ENCODE measurements around the gene INPP4A.
"Not testable (repeated sequence)": the region's sequence is repeated elsewhere in the genome, so short reads cannot be mapped to it uniquely, and the experiment has no call there.

INPP4A gene
- total RNA-seq = 9.6 to 87.8 (median 65.2) reads per million in 18 experiments

GRCh38 chr2:98444436-98445176 lies at the start of gene INPP4A:
INPP4A (plus strand) TSS chr2:98444858; CDS start chr2:98520049, 75,191 bp downstream.
- peak; percentile 57 to 78 for DNase-seq

- DNase-seq = no peak
Observed at GRCh38 chr2:98395977-98396376, 48.7 kb upstream of the INPP4A start.

GRCh38 chr2:98396745-98397355 lies 47.8 kb upstream of the INPP4A start:
- DNase-seq = no peak

- no peak for DNase-seq
Observed at GRCh38 chr2:98399140-98399539, 45.5 kb upstream of the INPP4A start.

DNA sequence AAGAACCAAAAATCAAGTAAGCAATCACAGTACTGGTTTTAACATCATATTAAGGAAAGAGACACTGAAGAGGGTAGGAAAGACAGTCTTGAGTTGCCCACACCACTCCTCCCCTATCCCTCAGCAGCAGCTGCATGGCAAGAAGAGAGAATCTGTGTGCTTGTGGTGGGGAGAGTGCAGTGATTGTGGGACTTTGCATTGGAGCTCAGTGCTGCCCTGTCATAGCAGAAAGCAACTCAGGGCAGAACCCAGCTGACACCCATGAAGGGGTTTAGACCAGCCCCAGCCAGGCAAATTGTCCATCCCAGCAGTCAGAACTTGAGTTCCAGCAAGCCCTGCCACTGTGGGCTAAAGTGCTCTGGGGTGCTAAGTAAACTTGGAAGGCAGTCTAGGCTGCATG lies 40.8 kb upstream of the INPP4A start:
- DNase-seq = no peak

GRCh38 chr2:98404556-98405250 lies 40.0 kb upstream of the INPP4A start:
- no peak for DNase-seq

DNA sequence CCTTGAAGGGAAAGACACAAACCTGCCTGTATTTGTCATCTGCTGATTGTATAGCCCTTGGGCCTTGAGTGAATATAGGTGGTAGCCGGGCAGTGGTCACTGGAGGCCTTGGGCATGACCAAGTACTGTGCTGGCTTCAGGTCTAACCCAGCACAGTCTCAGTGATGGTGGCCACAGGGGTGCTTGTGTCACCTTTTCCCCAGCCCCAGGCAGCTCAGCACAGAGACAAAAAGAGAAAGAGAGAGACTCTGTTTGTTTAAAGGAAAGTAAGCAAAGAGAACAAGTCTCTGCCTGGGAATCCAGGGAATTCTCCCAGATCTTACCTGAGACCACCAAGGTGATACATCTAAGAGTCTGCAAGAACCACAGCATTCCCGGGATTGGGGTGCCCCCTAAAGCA lies 39.4 kb upstream of the INPP4A start:
- DNase-seq = no peak

- DNase-seq = no peak
Observed at GRCh38 chr2:98408155-98408554, 36.5 kb upstream of the INPP4A start.

GRCh38 chr2:98412751-98413458 lies 31.8 kb upstream of the INPP4A start:
- peak; percentile 80 to 87 for DNase-seq

GRCh38 chr2:98414246-98414645 lies 30.4 kb upstream of the INPP4A start:
- not testable (repeated sequence) for DNase-seq

DNA sequence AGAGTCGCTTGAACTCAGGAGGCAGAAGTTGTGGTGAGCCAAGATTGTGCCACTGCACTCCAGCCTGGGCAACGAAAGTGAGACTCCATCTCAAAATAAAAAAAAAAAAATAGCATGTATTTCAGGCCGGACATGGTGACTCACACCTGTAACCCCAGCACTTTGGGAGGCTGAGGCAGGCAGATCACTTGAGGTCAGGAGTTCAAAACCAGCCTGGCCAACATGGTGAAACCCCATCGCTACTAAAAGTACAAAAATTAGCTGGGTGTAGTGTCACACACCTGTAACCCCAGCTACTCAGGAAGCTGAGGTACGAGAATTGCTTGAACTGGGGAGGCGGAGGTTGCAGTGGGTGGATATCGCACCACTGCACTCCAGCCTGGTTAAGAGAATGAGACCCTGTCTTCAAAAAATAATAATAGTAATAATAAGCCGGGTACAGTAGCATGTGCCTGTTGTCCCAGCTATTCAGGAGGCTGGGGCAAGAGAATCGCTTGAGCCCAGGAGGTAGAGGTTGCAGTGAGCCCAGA lies 28.9 kb upstream of the INPP4A start:
- DNase-seq = not testable (repeated sequence)

- no peak for DNase-seq
Observed at GRCh38 chr2:98416383-98417159, 28.1 kb upstream of the INPP4A start.

DNA sequence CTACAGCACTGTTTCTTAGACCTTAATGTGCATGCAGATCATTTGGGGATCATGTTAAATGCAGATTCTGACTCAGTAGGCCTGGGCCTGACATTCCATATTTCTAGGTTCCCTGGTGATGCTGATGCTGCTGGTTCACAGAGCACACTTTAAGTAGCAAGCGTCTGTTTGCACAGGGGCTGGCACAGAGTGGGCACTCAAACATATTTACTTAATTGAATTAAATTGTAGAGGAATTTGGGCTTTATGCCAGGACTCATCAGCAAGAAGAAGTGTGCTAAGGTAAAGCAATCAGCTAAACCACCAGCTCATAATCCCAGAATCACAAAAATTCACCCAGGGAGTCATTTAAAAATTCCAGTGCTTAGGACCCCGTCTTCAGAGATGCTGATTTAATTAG lies 25.1 kb upstream of the INPP4A start:
- no peak for DNase-seq

DNA sequence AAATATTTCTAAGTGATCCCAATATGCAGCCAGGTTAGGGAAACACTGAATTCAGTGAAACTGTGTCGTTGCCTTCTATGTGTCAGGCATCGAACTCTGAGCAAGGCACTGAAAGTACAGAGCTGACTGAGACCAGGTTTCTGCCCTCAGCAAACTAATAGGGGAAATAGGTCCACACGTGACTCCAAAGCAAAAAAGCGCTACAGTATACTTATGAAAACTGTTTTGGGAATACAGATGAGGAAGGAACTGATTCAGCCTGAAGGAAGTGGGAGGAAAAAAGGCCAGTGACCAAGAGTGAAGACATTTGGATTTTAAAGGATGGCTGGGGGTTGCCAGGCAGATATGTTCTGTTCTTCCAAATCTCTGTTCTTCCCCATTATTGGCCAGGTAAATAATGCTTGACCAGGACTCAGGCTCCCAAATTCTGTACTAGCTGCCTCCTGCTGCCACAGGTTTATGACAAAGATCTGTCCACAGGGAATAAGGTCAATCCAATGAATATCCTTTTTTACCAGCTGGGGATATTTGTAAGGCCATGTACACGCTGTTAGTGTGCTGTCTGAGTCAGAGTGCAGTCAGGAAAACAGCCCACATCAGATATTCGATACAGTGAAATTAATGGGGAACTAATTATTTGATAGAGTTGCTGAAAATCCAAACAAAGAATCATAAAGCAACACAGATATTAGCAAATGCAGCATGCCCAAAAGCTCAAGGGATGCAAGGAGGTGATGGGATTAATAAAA lies 24.5 kb upstream of the INPP4A start:
- DNase-seq = peak in 1 of 2 donors; percentile 46

- no peak for DNase-seq
Observed at GRCh38 chr2:98422449-98422848, 22.2 kb upstream of the INPP4A start.

DNA sequence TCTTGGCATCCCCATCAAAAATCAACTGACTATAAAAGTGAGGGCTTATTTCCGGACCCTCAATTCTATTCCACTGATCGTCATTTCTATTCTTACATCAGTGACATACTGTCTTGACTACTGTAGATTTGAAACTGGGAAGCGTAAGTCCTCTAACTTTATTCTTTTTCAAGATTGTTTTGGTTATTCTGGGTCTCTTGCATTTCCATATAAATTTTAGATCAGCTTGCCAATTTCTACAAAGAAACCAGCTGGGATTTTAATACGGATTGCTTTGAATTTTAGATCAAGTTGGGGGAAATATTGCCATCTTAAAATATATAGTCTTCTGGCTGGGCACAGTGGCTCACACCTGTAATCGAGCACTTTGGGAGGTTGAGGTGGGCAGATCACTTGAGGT lies 17.9 kb upstream of the INPP4A start:
- DNase-seq = no peak

GRCh38 chr2:98432145-98432544 lies 12.5 kb upstream of the INPP4A start:
- no peak for DNase-seq

- no peak for DNase-seq
Observed at GRCh38 chr2:98433363-98433964, 11.2 kb upstream of the INPP4A start.

- no peak for DNase-seq
Observed at GRCh38 chr2:98434492-98434891, 10.2 kb upstream of the INPP4A start.

DNA sequence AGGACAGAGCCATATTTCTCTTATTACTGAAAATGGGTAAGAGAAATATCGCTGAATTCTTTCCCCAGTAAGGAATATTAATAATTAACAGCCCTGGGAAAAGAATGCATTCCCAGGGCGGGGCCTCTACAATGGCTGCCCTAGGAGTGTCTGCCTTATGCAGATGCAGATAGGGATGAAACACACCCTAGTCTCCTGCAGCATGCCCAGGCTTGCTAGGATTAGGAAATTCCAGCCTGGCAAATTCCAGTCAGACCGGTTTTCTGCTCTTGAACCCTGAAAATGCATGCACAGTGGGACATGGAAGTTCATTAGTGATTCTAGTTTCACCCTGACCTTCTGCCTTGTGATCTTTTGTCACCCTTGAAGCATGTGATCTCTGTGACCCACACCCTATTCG lies 9.0 kb upstream of the INPP4A start:
- not testable (repeated sequence) for DNase-seq

DNA sequence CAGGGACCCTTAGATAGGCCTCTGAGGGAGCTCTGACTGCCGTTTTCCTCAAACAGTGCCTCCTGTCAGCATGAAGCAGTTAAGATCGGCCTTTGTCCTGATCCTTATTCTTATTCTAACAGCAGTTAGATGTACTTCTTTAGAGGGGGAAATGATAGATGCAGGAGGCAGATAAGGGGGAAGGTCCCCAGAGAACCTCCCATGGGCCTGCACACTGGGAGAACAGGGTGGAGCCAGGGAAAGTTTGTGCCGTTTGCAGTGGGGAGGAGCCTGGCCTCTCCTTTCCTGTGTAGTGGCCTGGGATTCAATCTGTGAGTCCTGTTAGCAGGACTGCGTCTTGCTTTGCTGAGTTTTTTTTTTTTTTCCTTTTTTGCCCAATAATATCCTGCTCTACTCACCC lies 7.9 kb upstream of the INPP4A start:
- DNase-seq = no peak

All from inflammatory macrophage (primary cell).